Hepatocyte (in vitro differentiated cells): ENCODE data around the gene ZNF334. TPM values are rescaled to one million over a fixed set of nuclear protein-coding genes. Genes with fewer than 3 reads are reported as not detected.

Source experiments
- DNase-seq: peaks from one replicate; pipeline ENCODE4 v3.0.0-alpha.2; 2016; ENCODE audit warnings: low spot score
- H2AFZ ChIP-seq: fragments of 200-600 bp; sonication (generic); 2 replicates; pipeline ENCODE4 v1.6.0; 2016; ENCODE audit warnings: antibody characterized with exemption, mild to moderate bottlenecking
- H3K27ac ChIP-seq: fragments of 200-600 bp; sonication (generic); 2 replicates; pipeline ENCODE4 v1.5.1; 2016; ENCODE audit warnings: mild to moderate bottlenecking
- H3K27me3 ChIP-seq: fragments of 200-600 bp; sonication (generic); 2 replicates; pipeline ENCODE4 v1.6.1; 2016
- H3K36me3 ChIP-seq: fragments of 200-600 bp; sonication (generic); replicated peaks from 2 replicates; pipeline ENCODE4 v1.5.1; 2016; ENCODE audit warnings: low read depth; ENCODE audit not compliant: insufficient read depth
- H3K4me1 ChIP-seq: fragments of 200-600 bp; sonication (generic); 2 replicates; pipeline ENCODE4 v1.5.1; 2016; ENCODE audit warnings: mild to moderate bottlenecking, moderate library complexity; ENCODE audit not compliant: insufficient read depth
- H3K4me2 ChIP-seq: fragments of 200-600 bp; sonication (generic); 2 replicates; pipeline ENCODE4 v1.6.0; 2016
- H3K4me3 ChIP-seq: fragments of 200-600 bp; sonication (generic); 2 replicates; pipeline ENCODE4 v1.5.1; 2016; ENCODE audit warnings: mild to moderate bottlenecking
- H3K79me2 ChIP-seq: fragments of 200-600 bp; sonication (generic); 2 replicates; pipeline ENCODE4 v1.6.0; 2017; ENCODE audit warnings: mild to moderate bottlenecking
- H3K9me2 ChIP-seq: fragments of 200-600 bp; sonication (generic); replicated peaks from 2 replicates; pipeline ENCODE4 v1.6.0; 2017; ENCODE audit warnings: mild to moderate bottlenecking; ENCODE audit not compliant: insufficient read depth
- H3K9me3 ChIP-seq: fragments of 200-600 bp; sonication (generic); 2 replicates; pipeline ENCODE4 v1.5.1; 2016; ENCODE audit warnings: low read depth, mild to moderate bottlenecking
- H4K20me1 ChIP-seq: fragments of 200-600 bp; sonication (generic); 2 replicates; pipeline ENCODE4 v1.6.0; 2016; ENCODE audit warnings: mild to moderate bottlenecking; ENCODE audit not compliant: insufficient read depth, poor library complexity, severe bottlenecking
- EZH2 ChIP-seq: fragments of 200-600 bp; sonication (generic); IDR thresholded peaks from 2 replicates; pipeline ENCODE4 v1.6.1; 2016; ENCODE audit warnings: antibody characterized with exemption, mild to moderate bottlenecking, borderline replicate concordance
- EZH2phosphoT487 ChIP-seq: fragments of 200-600 bp; sonication (generic); IDR thresholded peaks from one replicate; pipeline ENCODE4 v1.6.1; 2018; ENCODE audit warnings: antibody characterized with exemption, mild to moderate bottlenecking, low read depth, moderate library complexity; ENCODE audit not compliant: unreplicated experiment, severe bottlenecking
- WGBS: methylation state at CpG from one replicate; pipeline ENCODE4 v1.1.6; 2016; ENCODE audit warnings: low lambda C conversion rate; ENCODE audit errors: missing lambda C conversion rate; 5-methylcytosine and 5-hydroxymethylcytosine counted together
- polyA plus RNA-seq: library from polyadenylated mRNA; unstranded; fragments of >200 nt; fragmentation: Nextera tagmentation; extraction: Ambion mirVana; gene quantifications from 2 replicates; pipeline ENCODE4 v1.2.1, GENCODE V29; 2016
- total RNA-seq: library from RNA; depleted of rRNA; stranded (reverse); fragments of >200 nt; gene quantifications from 2 replicates; pipeline ENCODE4 v1.2.3, GENCODE V29; 2014
- TF ChIP-seq, protein P1 (sequence below): fragments of 200-600 bp; sonication (generic); IDR thresholded peaks from 2 replicates; pipeline ENCODE4 v1.5.1; 2016; ENCODE audit warnings: antibody characterized with exemption, mild to moderate bottlenecking; ENCODE audit not compliant: poor library complexity

The ZNF334 gene
- total and polyA plus RNA-seq, 2 experiments from 2014 or later, result 6.3 to 12.6 TPM

DNA sequence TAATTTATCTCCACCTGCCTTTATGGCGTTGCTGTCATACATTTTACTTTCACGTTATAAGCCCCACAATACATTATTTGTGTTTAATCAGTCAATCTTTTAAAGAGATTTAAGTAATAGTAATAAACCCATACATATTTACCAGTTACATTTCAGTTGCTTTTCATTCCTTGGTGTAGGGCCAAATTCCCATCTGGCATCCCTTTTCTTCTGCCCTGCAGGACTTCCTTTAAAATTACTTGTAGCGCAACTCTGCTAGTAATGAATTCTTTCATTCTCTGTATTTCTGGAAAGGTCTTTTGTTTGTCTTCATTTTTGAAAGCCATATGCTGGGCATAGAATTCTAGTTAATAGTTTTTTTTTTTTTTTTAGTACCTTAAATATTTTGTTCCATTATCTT is 24.9 kb downstream of the ZNF334 start:
- H3K9me2 ChIP-seq, result no peaks in the 10 kb centered on the region
- no peak overlapping the region for H2AFZ ChIP-seq
- no peak for DNase-seq
- no peak overlapping the region for H3K4me2 ChIP-seq
- no peaks in the 10 kb centered on the region for H4K20me1 ChIP-seq
- TF ChIP-seq EZH2phosphoT487 (no peak), EZH2 (no peak)
- TF ChIP-seq, protein P1, sequence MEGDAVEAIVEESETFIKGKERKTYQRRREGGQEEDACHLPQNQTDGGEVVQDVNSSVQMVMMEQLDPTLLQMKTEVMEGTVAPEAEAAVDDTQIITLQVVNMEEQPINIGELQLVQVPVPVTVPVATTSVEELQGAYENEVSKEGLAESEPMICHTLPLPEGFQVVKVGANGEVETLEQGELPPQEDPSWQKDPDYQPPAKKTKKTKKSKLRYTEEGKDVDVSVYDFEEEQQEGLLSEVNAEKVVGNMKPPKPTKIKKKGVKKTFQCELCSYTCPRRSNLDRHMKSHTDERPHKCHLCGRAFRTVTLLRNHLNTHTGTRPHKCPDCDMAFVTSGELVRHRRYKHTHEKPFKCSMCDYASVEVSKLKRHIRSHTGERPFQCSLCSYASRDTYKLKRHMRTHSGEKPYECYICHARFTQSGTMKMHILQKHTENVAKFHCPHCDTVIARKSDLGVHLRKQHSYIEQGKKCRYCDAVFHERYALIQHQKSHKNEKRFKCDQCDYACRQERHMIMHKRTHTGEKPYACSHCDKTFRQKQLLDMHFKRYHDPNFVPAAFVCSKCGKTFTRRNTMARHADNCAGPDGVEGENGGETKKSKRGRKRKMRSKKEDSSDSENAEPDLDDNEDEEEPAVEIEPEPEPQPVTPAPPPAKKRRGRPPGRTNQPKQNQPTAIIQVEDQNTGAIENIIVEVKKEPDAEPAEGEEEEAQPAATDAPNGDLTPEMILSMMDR, result no peak
- no peaks in the 10 kb centered on the region for H3K4me1 ChIP-seq
- H3K36me3 ChIP-seq, result no peaks in the 10 kb centered on the region
- H3K27ac ChIP-seq, result no peak overlapping the region
- H3K27me3 ChIP-seq, result no peaks in the 10 kb centered on the region
- no peak overlapping the region for H3K4me3 ChIP-seq
- WGBS, result 81% methylated on average over 3 of the region's 3 CpGs
- H3K9me3 ChIP-seq, result no peaks in the 10 kb centered on the region
- no peaks in the 10 kb centered on the region for H3K79me2 ChIP-seq

DNA sequence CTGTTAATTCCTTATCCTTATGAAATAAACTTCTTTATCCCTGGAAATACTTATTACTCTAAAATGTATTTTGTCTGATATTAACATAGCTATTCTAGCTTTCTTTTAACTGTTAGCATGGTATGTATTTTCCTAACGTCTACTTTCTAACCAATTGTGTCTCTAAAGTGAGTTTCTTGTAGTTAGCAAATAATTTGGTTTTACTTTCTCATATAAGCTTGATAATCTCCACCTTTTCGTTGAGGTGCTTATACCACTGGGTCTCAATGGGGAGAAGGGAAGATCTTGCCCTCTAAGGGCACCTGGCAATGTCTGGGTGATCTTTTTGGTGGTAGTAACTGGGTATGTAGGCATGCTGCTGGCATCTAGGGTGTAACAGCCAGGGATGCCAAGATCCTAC is 25.7 kb downstream of the ZNF334 start:
- Histone ChIP-seq H2AFZ (no peak overlapping the region), H3K27ac (no peak overlapping the region), H3K27me3 (no peaks in the 10 kb centered on the region), H3K9me2 (no peaks in the 10 kb centered on the region), H3K4me1 (no peaks in the 10 kb centered on the region), H3K79me2 (no peaks in the 10 kb centered on the region), H3K36me3 (no peaks in the 10 kb centered on the region), H3K4me2 (no peak overlapping the region), H3K9me3 (no peaks in the 10 kb centered on the region), H4K20me1 (no peaks in the 10 kb centered on the region), H3K4me3 (no peak overlapping the region)
- no peak for DNase-seq
- WGBS, result 75% methylated on average over 2 of the region's 2 CpGs
- TF ChIP-seq EZH2phosphoT487, result no peak
- TF ChIP-seq EZH2, result no peak
- TF ChIP-seq, protein P1, result no peak

DNA sequence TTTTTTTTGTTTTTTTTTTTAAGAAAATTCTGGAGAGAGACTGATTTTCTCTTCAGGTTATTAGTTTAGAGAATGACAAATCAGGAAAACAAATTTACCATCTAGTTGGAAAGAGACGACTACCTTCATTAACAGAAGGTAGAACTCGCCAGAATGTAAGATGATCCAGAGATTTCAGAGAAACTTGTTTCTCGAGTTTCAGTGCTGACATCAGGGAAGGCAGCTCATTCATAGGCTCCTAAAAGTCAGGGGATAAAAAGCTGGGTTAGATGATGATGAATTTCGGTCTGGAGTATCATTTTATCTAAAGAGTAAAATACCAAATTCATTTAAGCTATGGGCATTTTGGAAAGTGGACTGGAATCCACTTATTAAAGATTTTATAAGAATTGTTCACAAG is 27.9 kb downstream of the ZNF334 start:
- Histone ChIP-seq H3K27ac (no peak overlapping the region), H3K79me2 (no peaks in the 10 kb centered on the region), H3K27me3 (no peaks in the 10 kb centered on the region), H2AFZ (no peak overlapping the region), H3K4me1 (no peaks in the 10 kb centered on the region), H3K9me3 (no peaks in the 10 kb centered on the region), H3K36me3 (no peaks in the 10 kb centered on the region), H4K20me1 (no peaks in the 10 kb centered on the region), H3K4me2 (no peak overlapping the region), H3K4me3 (no peak overlapping the region), H3K9me2 (no peaks in the 10 kb centered on the region)
- WGBS, result 41% methylated on average over 4 of the region's 4 CpGs
- no peak for DNase-seq
- TF ChIP-seq, protein P1, result no peak
- TF ChIP-seq EZH2phosphoT487, result no peak
- TF ChIP-seq EZH2, result no peak

DNA sequence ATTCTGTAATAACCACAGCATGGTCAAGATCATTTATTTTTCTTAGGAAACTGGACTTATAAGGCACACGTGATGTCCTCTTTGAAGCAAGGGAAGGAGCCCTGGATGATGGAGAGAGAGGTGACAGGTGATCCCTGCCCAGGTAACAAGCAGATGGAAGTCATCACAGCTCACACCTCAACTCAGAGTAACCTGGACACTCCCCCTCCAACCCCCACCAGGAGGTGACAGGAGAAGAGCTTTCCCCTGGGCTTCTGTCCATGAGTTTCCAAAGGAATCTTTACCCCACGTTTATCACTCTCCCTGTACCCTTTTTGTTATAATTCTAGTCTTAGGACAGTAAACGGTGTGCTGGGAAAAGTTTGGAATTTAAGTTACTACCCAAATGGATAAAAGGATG is 28.4 kb downstream of the ZNF334 start:
- Histone ChIP-seq H3K4me1 (no peaks in the 10 kb centered on the region), H4K20me1 (no peaks in the 10 kb centered on the region), H3K9me3 (no peaks in the 10 kb centered on the region), H3K36me3 (no peaks in the 10 kb centered on the region), H3K9me2 (no peaks in the 10 kb centered on the region), H3K27ac (no peak overlapping the region), H3K79me2 (no peaks in the 10 kb centered on the region), H3K4me2 (no peak overlapping the region), H2AFZ (no peak overlapping the region), H3K27me3 (no peaks in the 10 kb centered on the region), H3K4me3 (no peak overlapping the region)
- 65% methylated on average over 3 of the region's 3 CpGs for WGBS
- TF ChIP-seq EZH2 (no peak), EZH2phosphoT487 (no peak)
- TF ChIP-seq, protein P1, result no peak
- no peak for DNase-seq
